ENCODE measurements around the gene ZNRD2.

GRCh38 chr11:65537296-65537597, 33.0 kb upstream of the ZNRD2 start:
- TF ChIP-seq CTCF (IDR thresholded peaks at IDR 0.05): no peak
- TF ChIP-seq POLR2A (IDR thresholded peaks at IDR 0.05; ENCODE audit: low read depth): no peak

Measured in esophagus muscularis mucosa (tissue), 3 donors.